IPS-20b (cell line): ENCODE measurements around the gene DLEU7.

Experiments
- H3K27ac ChIP-seq: one replicate; pipeline ENCODE4 v1.5.1; 2013; ENCODE audit warnings: low read length
- H3K27me3 ChIP-seq: 2 replicates; pipeline ENCODE4 v1.6.1; 2013; ENCODE audit warnings: mild to moderate bottlenecking, low read length, inconsistent platforms; ENCODE audit not compliant: insufficient read depth
- H3K36me3 ChIP-seq: 2 replicates; pipeline ENCODE4 v1.6.1; 2013; ENCODE audit warnings: low read depth, mild to moderate bottlenecking, inconsistent platforms, low read length, moderate library complexity; ENCODE audit not compliant: insufficient read depth
- H3K4me1 ChIP-seq: 2 replicates; pipeline ENCODE4 v1.6.1; 2013; ENCODE audit warnings: mild to moderate bottlenecking, control low read depth, inconsistent platforms, low read length, moderate library complexity; ENCODE audit not compliant: insufficient read depth
- H3K4me3 ChIP-seq: 2 replicates; pipeline ENCODE4 v1.5.1; 2013; ENCODE audit warnings: mild to moderate bottlenecking, low read length, inconsistent platforms
- H3K9ac ChIP-seq: 2 replicates; pipeline ENCODE4 v1.6.1; 2013; ENCODE audit warnings: low read depth, mild to moderate bottlenecking, inconsistent platforms, low read length, moderate library complexity
- H3K9me3 ChIP-seq: 2 replicates; pipeline ENCODE4 v1.6.1; 2013; ENCODE audit warnings: mild to moderate bottlenecking, low read depth, low read length, inconsistent platforms; ENCODE audit not compliant: insufficient read depth

Gene DLEU7

GRCh38 chr13:50871405-50871804 is 27.9 kb upstream of the DLEU7 start:
- H3K36me3 ChIP-seq = no peaks in the 10 kb centered on the region
- H3K9me3 ChIP-seq = no peaks in the 10 kb centered on the region
- no peak overlapping the region for H3K4me3 ChIP-seq
- no peaks in the 10 kb centered on the region for H3K4me1 ChIP-seq
- H3K27ac ChIP-seq = no peak overlapping the region
- H3K27me3 ChIP-seq = no peaks in the 10 kb centered on the region
- no peak overlapping the region for H3K9ac ChIP-seq

- H3K4me3 ChIP-seq = no peak overlapping the region
- no peaks in the 10 kb centered on the region for H3K4me1 ChIP-seq
- no peaks in the 10 kb centered on the region for H3K36me3 ChIP-seq
- H3K27me3 ChIP-seq = no peaks in the 10 kb centered on the region
- H3K9ac ChIP-seq = no peak overlapping the region
- no peak overlapping the region for H3K27ac ChIP-seq
- H3K9me3 ChIP-seq = no peaks in the 10 kb centered on the region
These were observed 24.1 kb upstream of the DLEU7 start for GRCh38 chr13:50867637-50867945.

GRCh38 chr13:50866817-50867636 is 23.5 kb upstream of the DLEU7 start:
- no peaks in the 10 kb centered on the region for H3K9me3 ChIP-seq
- H3K27ac ChIP-seq = no peak overlapping the region
- no peak overlapping the region for H3K4me3 ChIP-seq
- no peaks in the 10 kb centered on the region for H3K36me3 ChIP-seq
- no peaks in the 10 kb centered on the region for H3K27me3 ChIP-seq
- H3K4me1 ChIP-seq = no peaks in the 10 kb centered on the region
- H3K9ac ChIP-seq = no peak overlapping the region

DNA sequence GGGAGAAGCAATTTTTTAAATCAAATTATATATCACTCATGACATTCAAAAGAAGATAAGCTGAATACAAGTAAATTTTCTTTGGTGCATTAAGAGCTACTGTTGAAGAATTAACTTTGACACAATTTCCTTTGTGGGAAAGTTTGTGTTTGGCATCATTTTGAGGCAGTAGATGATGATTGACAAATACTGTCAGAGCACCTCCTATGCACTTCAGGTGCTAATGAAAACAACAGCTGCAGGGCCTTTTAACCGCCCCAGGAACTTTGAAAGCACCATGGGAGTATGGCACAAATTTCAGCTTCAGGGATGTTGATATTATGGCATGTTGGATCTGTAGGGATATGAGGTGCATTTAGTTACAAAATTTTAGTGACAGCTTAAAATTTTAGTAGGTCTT is 21.0 kb upstream of the DLEU7 start:
- Histone ChIP-seq H3K9ac (no peak overlapping the region), H3K4me1 (no peaks in the 10 kb centered on the region), H3K4me3 (no peak overlapping the region), H3K27ac (no peak overlapping the region), H3K36me3 (no peaks in the 10 kb centered on the region), H3K9me3 (no peaks in the 10 kb centered on the region), H3K27me3 (no peaks in the 10 kb centered on the region)

GRCh38 chr13:50855681-50856080 is 12.2 kb upstream of the DLEU7 start:
- Histone ChIP-seq H3K9me3 (peaks cover 5% of the 10 kb centered on the region; the same call in 1 of the 2 replicates), H3K4me3 (no peak overlapping the region), H3K27me3 (no peaks in the 10 kb centered on the region), H3K27ac (no peak overlapping the region), H3K9ac (no peak overlapping the region), H3K4me1 (no peaks in the 10 kb centered on the region), H3K36me3 (no peaks in the 10 kb centered on the region)

DNA sequence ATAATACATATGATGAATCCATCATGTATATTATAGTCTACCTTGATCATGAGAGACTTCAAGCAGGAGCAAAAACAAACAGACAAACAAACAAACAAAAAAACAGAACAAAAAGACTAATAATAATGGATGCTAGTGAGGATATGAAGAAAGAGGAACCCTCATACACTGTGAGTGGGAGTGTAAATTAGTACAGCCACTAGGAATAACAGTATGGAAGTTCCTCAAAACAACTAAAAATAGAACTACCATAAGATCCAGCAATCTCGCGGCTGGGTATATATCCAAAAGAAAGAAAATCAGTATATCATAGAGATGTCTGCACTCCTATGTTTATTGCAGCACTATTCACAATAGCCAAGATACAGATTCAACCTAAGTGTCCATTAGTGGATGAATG is 7.0 kb upstream of the DLEU7 start:
- Histone ChIP-seq H3K27ac (no peak overlapping the region), H3K27me3 (peaks cover 8% of the 10 kb centered on the region), H3K36me3 (no peaks in the 10 kb centered on the region), H3K4me3 (no peak overlapping the region), H3K4me1 (no peaks in the 10 kb centered on the region; the same call in 1 of the 2 replicates), H3K9me3 (no peaks in the 10 kb centered on the region), H3K9ac (no peak overlapping the region)

- Histone ChIP-seq H3K4me1 (peaks cover 12% of the 10 kb centered on the region; the same call in 1 of the 2 replicates), H3K27ac (no peak overlapping the region), H3K36me3 (no peaks in the 10 kb centered on the region), H3K9ac (no peak overlapping the region), H3K4me3 (no peak overlapping the region), H3K9me3 (no peaks in the 10 kb centered on the region), H3K27me3 (peaks cover 36% of the 10 kb centered on the region)
These were observed 4.0 kb upstream of the DLEU7 start for GRCh38 chr13:50847501-50847900.

DNA sequence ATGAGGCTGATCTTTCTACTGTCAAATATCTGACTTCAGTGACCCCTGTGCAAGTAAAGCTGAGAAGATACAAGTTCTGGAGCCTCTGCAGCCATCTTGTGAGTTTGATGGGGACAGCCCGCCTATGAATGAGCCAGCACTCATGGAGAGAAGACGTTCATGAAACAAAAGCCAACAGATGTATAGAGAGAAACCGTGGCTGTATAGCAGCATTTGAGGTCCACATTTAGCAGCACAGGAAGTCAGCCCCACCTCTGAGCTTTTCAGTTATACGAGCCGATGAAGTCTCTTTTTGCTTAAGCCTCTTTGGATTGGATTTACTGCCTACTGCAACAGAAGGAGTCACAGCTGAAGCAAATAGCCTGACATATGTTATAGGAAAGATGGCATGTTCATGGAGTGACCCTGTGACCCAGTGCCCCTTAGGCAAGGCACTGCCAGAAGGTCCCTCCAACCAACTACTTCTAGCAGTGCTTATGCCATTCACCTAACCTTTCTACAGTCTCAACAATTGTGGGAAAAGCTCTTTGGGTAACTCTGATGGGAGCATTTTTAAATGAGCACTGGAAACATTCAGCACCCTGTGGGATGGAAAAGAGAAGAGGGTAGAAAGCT is 3.5 kb upstream of the DLEU7 start:
- Histone ChIP-seq H3K27ac (no peak overlapping the region), H3K27me3 (peaks cover 41% of the 10 kb centered on the region), H3K4me1 (peaks cover 13% of the 10 kb centered on the region; the same call in 1 of the 2 replicates), H3K9ac (no peak overlapping the region), H3K36me3 (no peaks in the 10 kb centered on the region), H3K4me3 (no peak overlapping the region), H3K9me3 (no peaks in the 10 kb centered on the region)

DNA sequence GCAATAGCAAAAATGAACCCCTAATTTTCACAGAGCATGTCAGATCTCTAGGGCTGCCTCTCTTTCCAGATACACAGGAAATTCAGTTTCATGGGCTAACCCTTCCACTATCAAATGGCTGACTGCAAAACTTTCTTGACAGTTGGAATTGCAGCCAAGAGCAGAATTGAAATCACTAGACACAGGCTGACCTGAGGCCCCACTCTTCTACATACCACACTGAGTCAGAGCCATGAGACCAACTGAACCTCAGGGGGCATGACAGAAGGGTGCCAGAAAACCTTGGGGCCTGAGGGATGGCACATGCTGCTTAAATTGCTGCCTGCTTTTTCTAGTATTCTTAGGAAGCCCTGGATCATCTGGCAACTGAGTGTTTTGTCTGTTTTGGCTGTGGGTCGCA is 1.7 kb upstream of the DLEU7 start:
- Histone ChIP-seq H3K4me3 (no peak overlapping the region), H3K4me1 (peaks cover 13% of the 10 kb centered on the region; the same call in 1 of the 2 replicates), H3K9ac (no peak overlapping the region), H3K36me3 (no peaks in the 10 kb centered on the region), H3K9me3 (no peaks in the 10 kb centered on the region), H3K27me3 (peaks cover 48% of the 10 kb centered on the region), H3K27ac (no peak overlapping the region)

GRCh38 chr13:50844084-50844875 is 788 bp upstream of the DLEU7 start:
- Histone ChIP-seq H3K4me3 (peak overlapping the region; percentile 59; the same call in 1 of the 2 replicates), H3K9me3 (no peaks in the 10 kb centered on the region), H3K36me3 (no peaks in the 10 kb centered on the region; the same call in 1 of the 2 replicates), H3K27me3 (peaks cover 48% of the 10 kb centered on the region), H3K27ac (no peak overlapping the region), H3K4me1 (peaks cover 13% of the 10 kb centered on the region; the same call in 1 of the 2 replicates), H3K9ac (peak overlapping the region; percentile 60; the same call in 1 of the 2 replicates)

- Histone ChIP-seq H3K4me1 (peaks cover 13% of the 10 kb centered on the region; the same call in 1 of the 2 replicates), H3K9ac (peak overlapping the region; percentile 60; the same call in 1 of the 2 replicates), H3K27me3 (peaks cover 48% of the 10 kb centered on the region), H3K9me3 (no peaks in the 10 kb centered on the region), H3K36me3 (peaks cover 6% of the 10 kb centered on the region; the same call in 1 of the 2 replicates), H3K4me3 (peak overlapping the region; percentile 59), H3K27ac (no peak overlapping the region)
These were observed 569 bp downstream of the DLEU7 start for GRCh38 chr13:50842990-50843256.
